ENCODE results near the gene PHACTR1.

The PHACTR1 gene

DNA sequence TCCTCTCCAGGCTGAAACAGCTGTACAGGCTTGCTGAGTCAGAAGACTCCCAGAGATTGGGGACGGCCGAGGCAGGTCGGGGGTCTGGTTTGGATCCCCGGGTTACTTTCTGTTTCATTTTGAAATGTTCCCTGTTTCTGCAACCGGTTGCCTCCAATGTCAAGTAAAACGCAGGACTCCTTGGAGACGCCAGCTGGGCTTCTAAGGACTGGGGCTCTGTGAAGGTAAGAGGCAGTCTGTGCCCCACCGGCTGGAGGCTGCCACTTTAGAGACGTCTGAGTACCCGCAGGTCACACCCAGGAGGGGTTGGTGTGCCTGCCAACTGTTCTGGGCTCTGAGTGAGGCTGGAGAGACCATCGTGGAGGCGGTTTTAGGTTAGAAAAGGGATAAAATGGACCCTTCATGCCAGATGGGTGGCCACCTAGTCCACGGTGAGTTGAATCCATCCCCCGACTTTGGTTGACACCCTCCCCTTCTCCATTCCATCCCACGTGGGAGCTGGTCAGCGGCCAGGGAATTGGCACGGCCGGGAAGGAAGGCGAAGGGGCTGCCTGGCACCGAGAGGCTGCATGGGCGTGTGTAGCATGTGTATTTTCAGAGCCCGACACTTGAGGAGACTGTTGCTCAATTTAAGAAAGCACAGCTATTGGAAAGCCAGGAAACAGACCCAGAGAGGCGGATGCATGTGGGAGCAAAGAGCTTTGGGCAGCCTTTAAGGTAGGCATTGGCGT, 240.9 kb downstream of the PHACTR1 start:
- Histone ChIP-seq H3K36me3 (no peaks in the 10 kb centered on the region), H3K4me1 (ENCODE audit: control insufficient read depth in 1 of 2, insufficient read depth in 1 of 2, low read depth in 1 of 2, low read length in 1 of 2) (peaks cover 11 to 12% of the 10 kb centered on the region in 2 experiments), H3K27ac (no peak overlapping the region), H3K4me3 (ENCODE audit: low read depth in 1 of 2, low read length in 1 of 2) (peak overlapping the region; percentile 60 to 71), H3K9me3 (no peaks in the 10 kb centered on the region), H3K27me3 (peaks cover 7% of the 10 kb centered on the region)
- no peak for TF ChIP-seq CTCF (IDR thresholded peaks at IDR 0.05)

DNA sequence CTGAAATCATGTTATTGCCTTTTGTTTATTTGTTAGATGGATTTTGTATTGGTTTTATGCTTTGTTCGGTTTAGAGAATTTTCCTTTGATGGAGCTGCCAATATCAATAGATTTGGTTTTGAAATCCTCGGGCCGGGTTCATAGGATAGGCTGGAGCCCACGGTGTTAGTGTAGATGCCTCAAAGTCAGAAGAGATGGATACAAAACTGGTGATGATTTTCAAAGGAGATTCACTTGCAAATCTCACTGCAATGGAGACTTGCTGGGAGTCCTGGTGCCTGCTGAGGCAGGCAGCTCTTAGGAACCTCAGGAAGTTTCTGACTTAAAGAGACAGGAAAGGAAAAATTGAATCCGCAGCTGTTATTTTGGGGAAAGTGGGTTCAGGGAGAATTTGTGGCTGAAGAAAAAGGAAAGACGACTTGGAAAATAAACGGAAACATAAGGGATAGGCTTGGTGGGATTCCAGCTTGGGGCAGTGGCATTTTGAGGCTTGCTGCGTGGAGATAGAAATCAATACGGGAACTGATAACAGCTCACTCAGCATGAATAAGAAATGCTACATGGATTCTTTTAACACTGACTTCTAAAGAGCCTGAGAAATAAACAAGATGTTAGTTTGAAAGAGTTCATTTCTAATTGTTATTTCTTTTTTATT, 241.6 kb downstream of the PHACTR1 start:
- Histone ChIP-seq H3K36me3 (no peaks in the 10 kb centered on the region), H3K9me3 (no peaks in the 10 kb centered on the region), H3K4me1 (ENCODE audit: control insufficient read depth in 1 of 2, insufficient read depth in 1 of 2, low read depth in 1 of 2, low read length in 1 of 2) (peaks cover 17 to 18% of the 10 kb centered on the region in 2 experiments), H3K27me3 (peaks cover 7% of the 10 kb centered on the region), H3K27ac (no peak overlapping the region), H3K4me3 (ENCODE audit: low read depth in 1 of 2, low read length in 1 of 2) (peak overlapping the region; percentile 60 to 71)
- TF ChIP-seq CTCF (IDR thresholded peaks at IDR 0.05) = no peak

- Histone ChIP-seq H3K27ac (no peak overlapping the region), H3K9me3 (no peaks in the 10 kb centered on the region), H3K36me3 (no peaks in the 10 kb centered on the region), H3K27me3 (peaks cover 7% of the 10 kb centered on the region), H3K4me3 (ENCODE audit: low read depth in 1 of 2, low read length in 1 of 2) (no peak overlapping the region), H3K4me1 (ENCODE audit: control insufficient read depth in 1 of 2, insufficient read depth in 1 of 2, low read depth in 1 of 2, low read length in 1 of 2) (peaks cover 22% of the 10 kb centered on the region in 2 experiments)
- no peak for TF ChIP-seq CTCF (IDR thresholded peaks at IDR 0.05)
Observed at GRCh38 chr6:12961761-12962160, 245.2 kb downstream of the PHACTR1 start.

DNA sequence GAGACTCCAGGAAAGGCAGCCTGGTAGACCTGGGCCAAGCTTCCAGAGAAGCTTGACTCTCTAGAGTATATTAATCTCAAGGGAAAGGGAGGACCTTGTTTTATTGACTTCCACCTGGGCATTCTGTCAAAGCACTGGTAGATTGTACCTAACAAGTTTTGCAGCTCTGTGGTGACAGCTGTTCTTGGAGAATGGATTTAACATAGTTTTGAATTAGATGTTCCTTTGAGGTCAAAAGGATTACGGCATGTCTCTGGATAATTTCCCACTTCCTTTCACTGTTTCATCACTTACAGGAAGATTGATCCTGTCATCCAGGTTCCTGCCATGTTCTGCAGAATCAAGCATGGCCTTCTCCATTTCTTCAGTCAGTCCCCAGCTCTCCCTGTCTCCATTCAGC, 246.0 kb downstream of the PHACTR1 start:
- Histone ChIP-seq H3K27me3 (peaks cover 7% of the 10 kb centered on the region), H3K9me3 (no peaks in the 10 kb centered on the region), H3K36me3 (no peaks in the 10 kb centered on the region), H3K4me1 (ENCODE audit: control insufficient read depth in 1 of 2, insufficient read depth in 1 of 2, low read depth in 1 of 2, low read length in 1 of 2) (peaks cover 19 to 21% of the 10 kb centered on the region in 2 experiments), H3K27ac (no peak overlapping the region), H3K4me3 (ENCODE audit: low read depth in 1 of 2, low read length in 1 of 2) (no peak overlapping the region)
- no peak for TF ChIP-seq CTCF (IDR thresholded peaks at IDR 0.05)

DNA sequence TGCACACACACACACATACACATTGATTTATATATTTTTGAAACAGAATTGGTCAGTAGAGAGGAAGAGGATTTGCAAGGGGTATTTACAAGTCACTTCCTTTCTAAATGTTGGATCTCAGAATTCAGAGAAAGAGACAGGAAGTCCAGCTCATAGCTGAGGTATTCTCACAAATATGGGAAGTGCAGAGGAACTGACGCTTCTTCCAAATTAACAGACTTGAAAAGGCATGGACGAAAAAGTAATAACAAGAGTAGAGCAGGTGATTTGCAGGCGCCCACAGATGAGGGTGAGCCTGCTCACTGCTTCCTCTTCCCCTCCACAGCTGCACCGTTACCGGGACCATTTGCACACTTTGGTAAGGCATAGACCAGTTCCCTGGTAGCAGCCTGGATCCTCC, 246.4 kb downstream of the PHACTR1 start:
- Histone ChIP-seq H3K4me3 (ENCODE audit: low read depth in 1 of 2, low read length in 1 of 2) (no peak overlapping the region), H3K36me3 (no peaks in the 10 kb centered on the region), H3K27ac (no peak overlapping the region), H3K4me1 (ENCODE audit: control insufficient read depth in 1 of 2, insufficient read depth in 1 of 2, low read depth in 1 of 2, low read length in 1 of 2) (peaks cover 15 to 19% of the 10 kb centered on the region in 2 experiments), H3K27me3 (peaks cover 5% of the 10 kb centered on the region), H3K9me3 (no peaks in the 10 kb centered on the region)
- TF ChIP-seq CTCF (IDR thresholded peaks at IDR 0.05) = no peak
